ENCODE measurements around the gene GOSR1. TPM values are rescaled to one million over a fixed set of nuclear protein-coding genes. Genes with fewer than 3 reads are reported as not detected.

The GOSR1 gene
- total RNA-seq, 2 experiments from 2014 or later = 43.2 to 45.6 TPM

DNA sequence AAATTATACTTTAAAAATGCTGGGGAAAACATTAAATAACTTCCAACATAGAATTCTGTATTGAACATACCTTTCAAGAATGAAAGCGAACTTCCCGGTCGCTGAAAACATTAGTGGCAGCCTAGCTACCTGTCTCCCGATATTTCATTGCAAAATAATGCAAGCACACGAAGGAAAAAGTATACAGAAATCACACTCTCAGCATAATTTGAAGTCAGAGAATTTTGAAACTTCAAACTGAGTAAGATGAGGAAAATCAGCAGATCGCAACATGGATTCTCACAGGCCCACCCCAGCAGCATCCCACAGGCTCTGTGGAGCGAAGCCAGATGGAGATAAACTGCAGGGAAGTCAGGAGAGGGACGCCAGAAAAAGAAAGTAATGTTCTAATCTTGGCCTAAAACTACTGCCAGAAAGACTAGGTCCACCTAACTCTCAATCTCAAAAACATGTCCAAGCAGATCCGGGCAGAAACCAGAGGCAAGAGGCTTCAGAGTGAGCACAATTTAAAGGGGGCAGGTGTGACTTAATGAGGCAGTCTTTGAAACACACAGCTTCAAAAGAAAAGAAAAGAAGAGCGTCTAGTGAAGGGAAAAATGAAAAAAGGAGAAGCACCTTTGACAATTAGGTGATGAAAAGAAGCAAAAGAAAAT is 4.8 kb upstream of the GOSR1 start:
- no peak overlapping the region for H3K4me3 Mint-ChIP-seq
- H3K4me3 ChIP-seq (ENCODE audit: low read length) = no peak overlapping the region
- intact Hi-C loops (cut with DNase I, micrococcal nuclease) = loop anchor here in 1 of 2 experiments (10.0 kb wide), 3 partner anchors 242 to 898 kb away; partner anchors contain the start of gene TEFM
- ChIA-PET CTCF (no interaction called here), POLR2A (no interaction called here)
- H3K9me3 Mint-ChIP-seq = no peaks in the 10 kb centered on the region
- no peak for DNase-seq
- H3K27me3 Mint-ChIP-seq = no peaks in the 10 kb centered on the region
- H3K9me3 ChIP-seq (ENCODE audit: control insufficient read depth in 1 of 2, insufficient read depth in 1 of 2, low read length in 2 of 2) = no peaks in the 10 kb centered on the region
- TF ChIP-seq, protein P1, sequence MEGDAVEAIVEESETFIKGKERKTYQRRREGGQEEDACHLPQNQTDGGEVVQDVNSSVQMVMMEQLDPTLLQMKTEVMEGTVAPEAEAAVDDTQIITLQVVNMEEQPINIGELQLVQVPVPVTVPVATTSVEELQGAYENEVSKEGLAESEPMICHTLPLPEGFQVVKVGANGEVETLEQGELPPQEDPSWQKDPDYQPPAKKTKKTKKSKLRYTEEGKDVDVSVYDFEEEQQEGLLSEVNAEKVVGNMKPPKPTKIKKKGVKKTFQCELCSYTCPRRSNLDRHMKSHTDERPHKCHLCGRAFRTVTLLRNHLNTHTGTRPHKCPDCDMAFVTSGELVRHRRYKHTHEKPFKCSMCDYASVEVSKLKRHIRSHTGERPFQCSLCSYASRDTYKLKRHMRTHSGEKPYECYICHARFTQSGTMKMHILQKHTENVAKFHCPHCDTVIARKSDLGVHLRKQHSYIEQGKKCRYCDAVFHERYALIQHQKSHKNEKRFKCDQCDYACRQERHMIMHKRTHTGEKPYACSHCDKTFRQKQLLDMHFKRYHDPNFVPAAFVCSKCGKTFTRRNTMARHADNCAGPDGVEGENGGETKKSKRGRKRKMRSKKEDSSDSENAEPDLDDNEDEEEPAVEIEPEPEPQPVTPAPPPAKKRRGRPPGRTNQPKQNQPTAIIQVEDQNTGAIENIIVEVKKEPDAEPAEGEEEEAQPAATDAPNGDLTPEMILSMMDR (IDR thresholded peaks at IDR 0.05) = no peak
- H3K36me3 ChIP-seq (ENCODE audit: insufficient read depth, low read length) = no peaks in the 10 kb centered on the region
- H3K27me3 ChIP-seq (ENCODE audit: control insufficient read depth in 1 of 2, insufficient read depth in 2 of 2, low read length in 2 of 2) = peaks cover 0 to 5% of the 10 kb centered on the region in 2 experiments
- H3K36me3 Mint-ChIP-seq (ENCODE audit: low read depth) = peaks cover 4% of the 10 kb centered on the region
- H3K27ac Mint-ChIP-seq = no peak overlapping the region
- no peak overlapping the region for H3K27ac ChIP-seq (ENCODE audit: low read depth in 1 of 2, low read length in 2 of 2)
- H3K4me1 Mint-ChIP-seq (ENCODE audit: low read depth) = peaks cover 18% of the 10 kb centered on the region
- H3K4me1 ChIP-seq (ENCODE audit: insufficient read depth, low read length) = peaks cover 5% of the 10 kb centered on the region
- no peak for ATAC-seq (ENCODE audit: poor library complexity)

GRCh38 chr17:30475206-30475605 is 2.0 kb upstream of the GOSR1 start:
- peaks cover 13% of the 10 kb centered on the region for H3K4me1 ChIP-seq (ENCODE audit: insufficient read depth, low read length)
- Mint-ChIP-seq H3K27ac (peak overlapping the region; percentile 94), H3K4me3 (no peak overlapping the region), H3K9me3 (no peaks in the 10 kb centered on the region), H3K36me3 (ENCODE audit: low read depth) (peaks cover 20% of the 10 kb centered on the region), H3K27me3 (no peaks in the 10 kb centered on the region), H3K4me1 (ENCODE audit: low read depth) (peaks cover 36% of the 10 kb centered on the region)
- TF ChIP-seq, protein P1 (IDR thresholded peaks at IDR 0.05) = no peak
- ChIA-PET POLR2A (no interaction called here), CTCF (interaction anchor here (3.1 kb wide), 1 partner anchor 8 kb away, joined by 14 read pairs; no protein-coding TSS in a partner anchor)
- H3K4me3 ChIP-seq (ENCODE audit: low read length) = no peak overlapping the region
- no peaks in the 10 kb centered on the region for H3K36me3 ChIP-seq (ENCODE audit: insufficient read depth, low read length)
- no peak for ATAC-seq (ENCODE audit: poor library complexity)
- H3K27me3 ChIP-seq (ENCODE audit: control insufficient read depth in 1 of 2, insufficient read depth in 2 of 2, low read length in 2 of 2) = peaks cover 0 to 5% of the 10 kb centered on the region in 2 experiments
- intact Hi-C loops (cut with DNase I, micrococcal nuclease) = loop anchor here in 1 of 2 experiments (5.0 to 10.0 kb wide), 4 partner anchors 240 to 900 kb away; partner anchors contain the start of genes NSRP1 and TEFM
- DNase-seq = peak in 1 of 14 experiments; percentile 15
- no peaks in the 10 kb centered on the region for H3K9me3 ChIP-seq (ENCODE audit: control insufficient read depth in 1 of 2, insufficient read depth in 1 of 2, low read length in 2 of 2)
- no peak overlapping the region for H3K27ac ChIP-seq (ENCODE audit: low read depth in 1 of 2, low read length in 2 of 2)

- H3K27ac Mint-ChIP-seq = peak overlapping the region; percentile 94
- Histone ChIP-seq H3K27me3 (ENCODE audit: control insufficient read depth in 1 of 2, insufficient read depth in 2 of 2, low read length in 2 of 2) (peaks cover 0 to 5% of the 10 kb centered on the region in 2 experiments), H3K36me3 (ENCODE audit: insufficient read depth, low read length) (peaks cover 9% of the 10 kb centered on the region), H3K4me3 (ENCODE audit: low read length) (peak overlapping the region; percentile 56), H3K9me3 (ENCODE audit: control insufficient read depth in 1 of 2, insufficient read depth in 1 of 2, low read length in 2 of 2) (no peaks in the 10 kb centered on the region), H3K27ac (ENCODE audit: low read depth in 1 of 2, low read length in 2 of 2) (peak overlapping the region in 1 of 2 donors; percentile 71), H3K4me1 (ENCODE audit: insufficient read depth, low read length) (peaks cover 13% of the 10 kb centered on the region)
- intact Hi-C loops (cut with DNase I, micrococcal nuclease) = loop anchor here (1.0 to 10.0 kb wide), 8 partner anchors 98 to 902 kb away; partner anchors contain the start of genes CPD (in 1 of the 2), CRLF3 (in 1 of the 2), NSRP1 (in 1 of the 2) and TEFM (in 1 of the 2)
- H3K4me3 Mint-ChIP-seq = peak overlapping the region; percentile 97
- ATAC-seq (ENCODE audit: poor library complexity) (peak; percentile 6), DNase-seq (peak in 4 of 14 experiments; percentile 1 to 35 (median 19))
- H3K27me3 Mint-ChIP-seq = no peaks in the 10 kb centered on the region
- peaks cover 30% of the 10 kb centered on the region for H3K36me3 Mint-ChIP-seq (ENCODE audit: low read depth)
- CTCF ChIA-PET = interaction anchor here (0.6 to 3.1 kb wide), 18 partner anchors 9 to 547 kb away, joined by 3 to 14 read pairs (median 3); partner anchors contain the start of gene SSH2
- POLR2A ChIA-PET = interaction anchor here (0.9 to 2.0 kb wide), 11 partner anchors 8 to 1184 kb away, joined by 3 to 8 read pairs (median 4); no protein-coding TSS in a partner anchor
- TF ChIP-seq, protein P1 (IDR thresholded peaks at IDR 0.05) = no peak
- no peaks in the 10 kb centered on the region for H3K9me3 Mint-ChIP-seq
- H3K4me1 Mint-ChIP-seq (ENCODE audit: low read depth) = peaks cover 45% of the 10 kb centered on the region
Measured at GRCh38 chr17:30476726-30477082, 504 bp upstream of the GOSR1 start.
